Kidney (tissue), 14 donors: Measurements from ENCODE around the gene ELMO2. TPM values are rescaled to one million over a fixed set of nuclear protein-coding genes. Genes with fewer than 3 reads are reported as not detected.

Experiments
- DNase-seq, 5 donors: peaks; one replicate each; pipeline ENCODE4 v3.0.0-alpha.2; 2013 to 2020
- FAIRE-seq: peaks from 2 replicates; lab custom pipeline; 2012; peaks lifted over from hg19 to GRCh38; lab: Jason Lieb, UNC
- H3K27ac ChIP-seq, 2 donors: one replicate each; pipeline ENCODE4 v1.7.0; 2013; ENCODE audit warnings: low read depth in 2 of 2, low read length in 2 of 2, inconsistent platforms in 1 of 2
- H3K27me3 ChIP-seq: one replicate; pipeline ENCODE4 v1.7.1; 2013; ENCODE audit warnings: low read length, inconsistent platforms; ENCODE audit not compliant: control insufficient read depth, insufficient read depth
- H3K36me3 ChIP-seq, 3 donors: one replicate each; pipeline versions ENCODE4 v1.7.0 to v1.7.1; 2013; ENCODE audit warnings: low read length in 3 of 3, control low read depth in 1 of 3, inconsistent platforms in 1 of 3; ENCODE audit not compliant: insufficient read depth in 3 of 3, control insufficient read depth in 2 of 3
- H3K4me1 ChIP-seq, 3 donors: one replicate each; pipeline versions ENCODE4 v1.7.0 to v1.7.1; 2013; ENCODE audit warnings: low read length in 3 of 3, inconsistent platforms in 1 of 3, low read depth in 1 of 3; ENCODE audit not compliant: control insufficient read depth in 2 of 3, insufficient read depth in 2 of 3
- H3K4me3 ChIP-seq, 3 donors: one replicate each; pipeline versions ENCODE4 v1.7.0 to v1.8.1; 2013; ENCODE audit warnings: low read length in 3 of 3, control low read depth in 1 of 3, inconsistent platforms in 1 of 3
- H3K9ac ChIP-seq, 3 donors: one replicate each; pipeline versions ENCODE4 v1.7.0 to v1.7.1; 2013; ENCODE audit warnings: low read length in 3 of 3, control low read depth in 1 of 3, inconsistent platforms in 1 of 3
- H3K9me3 ChIP-seq, 3 donors: one replicate each; pipeline versions ENCODE4 v1.7.0 to v1.7.1; 2013; ENCODE audit warnings: low read length in 3 of 3, control low read depth in 1 of 3, inconsistent platforms in 1 of 3; ENCODE audit not compliant: control insufficient read depth in 2 of 3, insufficient read depth in 1 of 3
- intact Hi-C: fragments of 100-400 bp; cut with DNase I; formaldehyde crosslinking; loops from one replicate; pipeline ENCODE4 v1.11.1; 2022
- polyA plus RNA-seq: library from polyadenylated mRNA; stranded (reverse); fragments of 350-450 nt; fragmentation: Illumina TruSeq; extraction: RNeasy Lipid Tissue Mini Kit (QIAGEN cat#74804); gene quantifications from one replicate; pipeline ENCODE4 v1.2.3, GENCODE V29; 2014; ENCODE audit warnings: low read depth, low replicate concordance; ENCODE audit not compliant: insufficient read depth
- total RNA-seq: library from RNA; stranded (reverse); fragmentation: NEBNext Ultra II Directional; extraction: Animal tissue kit (Norgen Biotek cat#: 25700); gene quantifications from one replicate; pipeline ENCODE4 v1.2.1, GENCODE V29; 2021
- TF ChIP-seq, protein P1 (sequence below): IDR thresholded peaks from 3 replicates; pipeline ENCODE4 v1.5.1; 2012; ENCODE audit warnings: mild to moderate bottlenecking, moderate library complexity, borderline replicate concordance; ENCODE audit not compliant: insufficient read depth; ENCODE audit errors: extremely low read depth
- donor health status: control.
- donor health status: control.
- donor health status: control.
- donor health status: control.
- donor health status: control.
- donor health status: DM: yes; HTN: yes; CAD: no.
- donor health status: Normal renal cell carcinoma (clear cell type).

The ELMO2 gene
- total and polyA plus RNA-seq, 2 donors from 2014 or later = 21.0 to 43.0 TPM

DNA sequence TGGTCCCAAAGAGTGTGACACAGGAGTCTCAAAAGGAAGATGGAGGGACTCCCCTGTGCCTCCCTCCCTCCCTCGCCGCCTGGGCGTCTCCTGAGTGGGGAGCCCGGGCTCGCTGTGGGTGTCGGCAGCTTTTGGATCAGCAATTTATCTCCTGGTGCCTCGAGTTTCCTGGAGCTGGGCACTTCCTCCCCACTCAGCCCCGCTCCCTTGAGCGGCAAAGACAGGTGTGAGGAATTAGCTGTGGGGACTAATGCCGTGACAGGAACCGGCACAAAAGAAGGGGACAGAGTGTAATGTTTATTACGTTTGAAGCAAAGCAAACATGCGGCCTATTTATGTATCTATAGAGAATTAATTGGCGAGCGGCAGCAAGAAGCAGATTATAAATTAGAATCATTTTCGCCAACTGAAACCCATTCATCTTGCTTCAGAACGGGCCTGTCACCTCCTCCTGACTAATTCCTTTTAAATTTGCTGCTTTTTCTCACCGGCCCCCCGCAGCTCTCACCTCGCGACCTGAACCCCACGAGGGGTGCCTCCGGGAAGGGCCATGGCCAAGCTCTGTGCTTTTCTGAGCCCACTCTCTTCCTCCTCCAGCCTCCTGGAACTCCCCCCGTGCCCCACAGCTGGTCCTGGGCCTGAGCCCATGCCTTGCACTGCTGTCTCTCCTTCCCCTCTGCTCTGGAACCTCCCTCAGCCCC lies 89.3 kb downstream of the ELMO2 start:
- FAIRE-seq (no peak), DNase-seq (no peak)
- no peaks in the 10 kb centered on the region for H3K9me3 ChIP-seq
- H3K36me3 ChIP-seq = no peaks in the 10 kb centered on the region
- H3K27ac ChIP-seq = no peak overlapping the region
- intact Hi-C loops = no loop called here
- TF ChIP-seq, protein P1, sequence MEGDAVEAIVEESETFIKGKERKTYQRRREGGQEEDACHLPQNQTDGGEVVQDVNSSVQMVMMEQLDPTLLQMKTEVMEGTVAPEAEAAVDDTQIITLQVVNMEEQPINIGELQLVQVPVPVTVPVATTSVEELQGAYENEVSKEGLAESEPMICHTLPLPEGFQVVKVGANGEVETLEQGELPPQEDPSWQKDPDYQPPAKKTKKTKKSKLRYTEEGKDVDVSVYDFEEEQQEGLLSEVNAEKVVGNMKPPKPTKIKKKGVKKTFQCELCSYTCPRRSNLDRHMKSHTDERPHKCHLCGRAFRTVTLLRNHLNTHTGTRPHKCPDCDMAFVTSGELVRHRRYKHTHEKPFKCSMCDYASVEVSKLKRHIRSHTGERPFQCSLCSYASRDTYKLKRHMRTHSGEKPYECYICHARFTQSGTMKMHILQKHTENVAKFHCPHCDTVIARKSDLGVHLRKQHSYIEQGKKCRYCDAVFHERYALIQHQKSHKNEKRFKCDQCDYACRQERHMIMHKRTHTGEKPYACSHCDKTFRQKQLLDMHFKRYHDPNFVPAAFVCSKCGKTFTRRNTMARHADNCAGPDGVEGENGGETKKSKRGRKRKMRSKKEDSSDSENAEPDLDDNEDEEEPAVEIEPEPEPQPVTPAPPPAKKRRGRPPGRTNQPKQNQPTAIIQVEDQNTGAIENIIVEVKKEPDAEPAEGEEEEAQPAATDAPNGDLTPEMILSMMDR = no peak
- H3K4me3 ChIP-seq = no peak overlapping the region
- H3K27me3 ChIP-seq = peaks cover 28% of the 10 kb centered on the region
- no peaks in the 10 kb centered on the region for H3K4me1 ChIP-seq
- no peak overlapping the region for H3K9ac ChIP-seq

Other genes with a start within 250 kb of the ELMO2 start
- gene CDH22, start 98.1 kb downstream of the ELMO2 start, total RNA-seq = 1.6 TPM
- 0.19 TPM for gene CDH22, start 98.1 kb downstream of the ELMO2 start, polyA plus RNA-seq
- gene ZNF334, start 106.9 kb upstream of the ELMO2 start, total RNA-seq = 8.2 TPM
- gene ZNF334, start 106.9 kb upstream of the ELMO2 start, polyA plus RNA-seq = 3.7 TPM
- gene OCSTAMP, start 144.0 kb upstream of the ELMO2 start, total RNA-seq = not detected
- gene OCSTAMP, start 144.0 kb upstream of the ELMO2 start, polyA plus RNA-seq = not detected
- gene SLC13A3, start 244.8 kb upstream of the ELMO2 start, total RNA-seq = 31.5 TPM
- 241 TPM for gene SLC13A3, start 244.8 kb upstream of the ELMO2 start, polyA plus RNA-seq